LHCN-M2 (cell line): ENCODE measurements around the gene ACAD8. TPM values are rescaled to one million over a fixed set of nuclear protein-coding genes. Genes with fewer than 3 reads are reported as not detected.
"Not testable (repeated sequence)": the region's sequence is repeated elsewhere in the genome, so short reads cannot be mapped to it uniquely, and the experiment has no call there.

Source experiments
- DNase-seq: peaks from one replicate; pipeline ENCODE4 v3.0.0-alpha.2; 2012; ENCODE audit warnings: low read depth
- total RNA-seq: library from RNA; depleted of rRNA; stranded (reverse); fragments of >200 nt; gene quantifications from 2 replicates; pipeline ENCODE4 v1.2.3, GENCODE V29; 2014

The ACAD8 gene
- total RNA-seq, 1 experiment from 2014 or later = 23.4 TPM

DNA sequence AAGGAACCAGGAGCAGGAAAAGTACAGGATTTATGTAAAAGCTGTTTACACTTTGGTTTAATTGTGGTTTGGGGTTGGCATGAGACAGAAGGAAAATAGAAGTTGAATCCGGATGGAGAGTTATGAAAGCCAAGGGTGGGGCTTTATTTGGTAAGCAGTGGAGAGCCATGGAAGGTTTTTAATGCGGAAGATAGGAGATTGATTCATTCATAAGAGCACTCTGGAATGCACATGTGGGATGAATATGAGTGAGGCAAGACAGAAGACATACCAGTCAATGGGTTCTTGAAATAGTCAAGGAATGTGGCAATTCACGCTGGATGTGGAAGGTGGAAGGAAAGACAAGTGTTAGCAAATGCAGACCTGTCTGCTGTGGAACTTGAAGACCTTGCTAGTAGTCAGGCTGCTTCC lies 13.5 kb downstream of the ACAD8 start:
- peak; percentile 85 for DNase-seq

DNA sequence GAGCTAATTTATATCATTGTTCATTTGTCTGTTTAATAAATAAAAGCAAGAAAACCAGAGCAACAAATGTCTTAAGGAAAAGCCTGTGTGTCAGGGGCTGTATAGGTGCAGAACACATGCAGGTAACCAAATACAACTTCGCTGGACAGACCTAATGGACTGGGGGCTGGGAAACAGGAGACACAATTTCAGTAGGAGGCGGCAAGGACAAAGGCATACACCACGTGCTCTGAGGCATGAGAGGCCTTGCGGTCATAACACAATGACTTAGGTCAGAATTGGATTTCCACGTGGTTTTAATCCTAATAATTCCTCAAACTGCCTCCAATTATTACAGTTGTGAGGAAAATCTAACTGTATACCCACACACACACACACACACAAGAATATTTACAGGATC lies 14.1 kb downstream of the ACAD8 start:
- DNase-seq = no peak

DNA sequence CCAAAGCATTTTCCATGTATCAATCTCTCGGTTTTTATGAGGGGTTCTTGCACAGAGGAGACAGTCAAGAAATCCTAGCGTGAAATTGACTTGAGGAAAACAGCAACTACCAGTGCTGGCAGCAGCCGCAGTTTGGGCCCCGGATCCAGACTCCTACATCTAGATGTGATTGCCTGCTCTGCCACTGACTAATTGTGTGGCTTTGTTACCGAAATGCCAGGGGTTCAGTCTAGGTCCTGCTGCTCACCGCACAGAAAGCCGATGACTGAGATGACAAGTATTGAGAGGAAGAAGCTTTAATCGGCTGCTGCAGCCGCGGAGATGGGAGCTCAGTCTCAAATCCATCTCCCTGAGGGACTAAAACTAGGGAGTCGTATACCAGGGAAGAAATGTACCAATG lies 14.6 kb downstream of the ACAD8 start:
- no peak for DNase-seq

DNA sequence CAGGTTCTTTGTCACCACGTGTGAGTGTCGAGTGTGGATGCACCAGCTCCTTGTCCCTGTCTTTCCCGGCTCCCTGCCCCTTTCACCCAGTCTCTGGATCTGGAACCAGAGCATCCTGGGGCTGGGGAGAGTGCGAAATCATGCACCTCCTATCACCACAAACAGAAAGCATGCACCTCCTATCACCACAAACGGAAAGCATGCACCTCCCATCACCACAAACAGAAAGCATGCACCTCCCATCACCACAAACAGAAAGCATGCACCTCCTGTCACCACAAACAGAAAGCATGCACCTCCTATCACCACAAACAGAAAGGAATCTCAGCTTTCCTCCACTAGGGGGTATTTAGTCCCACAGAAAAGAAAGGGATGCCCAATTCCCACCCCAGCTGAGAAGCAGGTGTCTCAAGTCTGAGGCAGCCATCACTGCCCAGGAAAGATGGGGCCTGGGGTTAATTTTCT lies 16.9 kb downstream of the ACAD8 start:
- DNase-seq = peak; percentile 33

DNA sequence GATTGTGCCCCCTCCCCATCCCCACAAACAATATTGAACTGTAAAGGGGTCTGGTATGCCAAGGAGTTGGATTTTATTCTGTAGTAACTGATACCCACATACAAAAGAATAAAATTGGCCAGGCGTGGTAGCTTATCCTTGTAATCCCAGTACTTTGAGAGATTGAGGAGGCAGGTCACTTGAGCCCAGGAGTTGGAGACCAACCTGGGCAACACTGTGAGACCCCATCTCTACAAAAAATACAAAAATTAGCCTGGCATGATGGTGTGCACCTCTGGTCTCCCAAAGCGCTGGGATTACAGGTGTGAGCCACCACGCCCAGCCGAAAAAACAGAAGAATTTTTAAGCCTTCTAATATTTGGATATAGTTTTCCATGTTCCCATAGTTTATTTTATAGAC lies 18.6 kb downstream of the ACAD8 start:
- DNase-seq = no peak

DNA sequence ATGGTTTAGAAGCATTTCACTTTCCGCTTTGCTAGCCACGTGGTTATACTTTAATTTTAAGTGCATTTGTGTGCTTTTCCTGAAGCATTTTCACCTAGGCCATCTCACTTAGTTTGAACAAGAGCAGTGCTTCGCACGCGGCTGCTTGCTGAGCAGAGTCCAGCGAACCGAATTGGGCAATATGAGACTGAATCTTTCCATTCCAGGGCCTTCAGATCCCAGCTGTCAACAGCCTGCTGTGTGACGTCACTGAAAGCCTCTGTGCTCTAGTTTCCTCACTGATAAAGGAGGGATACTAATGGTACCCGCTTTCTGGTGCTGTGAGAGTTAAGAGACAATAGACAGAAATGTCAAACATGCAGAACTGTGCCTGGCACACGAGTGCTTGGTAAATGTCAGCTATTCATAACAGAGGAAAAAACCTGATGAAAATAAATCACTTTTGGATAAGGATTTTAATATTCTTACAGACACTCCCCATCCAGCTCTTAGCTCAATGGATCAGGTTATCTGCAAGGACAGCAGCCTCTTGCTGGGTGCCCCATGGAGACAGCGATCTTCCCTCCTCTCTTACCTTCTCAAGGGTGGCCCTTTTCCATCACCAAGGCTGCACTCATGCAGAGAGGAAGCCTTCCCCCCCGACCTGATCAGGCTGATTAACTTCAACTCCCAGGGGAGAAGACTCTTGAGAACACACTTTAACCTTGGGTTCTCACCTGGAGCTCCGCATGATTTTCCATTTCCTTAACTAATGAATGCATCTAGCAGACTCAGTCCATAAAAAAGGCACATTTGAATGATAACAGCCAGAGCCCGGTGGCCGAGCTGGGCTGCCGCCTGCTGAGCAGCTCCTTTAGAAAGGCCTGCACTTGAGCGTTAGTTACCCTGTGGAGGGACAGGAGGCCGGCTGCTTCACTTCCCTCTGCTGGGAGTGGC lies 19.3 kb downstream of the ACAD8 start:
- DNase-seq = peak; percentile 29

DNA sequence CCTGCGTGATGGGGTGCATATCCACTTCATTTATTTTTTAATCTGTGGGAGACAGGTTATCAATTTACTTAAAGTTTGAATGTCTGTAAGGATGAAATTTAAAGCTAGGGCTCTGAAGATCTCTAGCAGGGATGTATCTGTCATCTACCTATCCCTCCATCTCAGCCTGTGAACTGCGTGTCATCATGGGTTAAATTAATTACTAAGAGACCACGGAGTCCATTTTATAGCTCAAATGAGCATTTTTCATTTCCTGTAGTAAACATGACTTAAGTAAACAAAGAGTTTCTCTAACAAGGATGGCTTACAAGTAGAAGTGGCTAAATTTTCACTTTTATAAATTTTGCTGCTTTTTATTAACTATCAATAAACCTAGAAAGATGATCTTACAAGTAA lies 19.9 kb downstream of the ACAD8 start:
- DNase-seq = no peak

DNA sequence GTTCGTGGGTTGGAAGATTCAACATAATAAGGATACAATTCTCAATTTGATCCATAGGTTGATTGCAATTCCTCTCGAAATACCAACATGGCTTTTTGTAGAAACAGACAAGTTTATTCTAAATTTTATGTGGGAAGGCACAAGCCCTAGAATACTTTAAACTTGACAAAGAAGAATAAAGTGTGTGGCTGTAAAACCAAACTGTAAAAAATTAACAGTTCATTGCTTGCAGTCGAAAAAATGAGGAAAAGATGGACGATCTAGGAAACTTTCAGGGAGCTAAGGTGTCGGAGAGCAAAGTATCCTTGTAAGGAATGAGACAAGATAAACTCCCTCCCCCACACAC lies 21.8 kb downstream of the ACAD8 start:
- no peak for DNase-seq

DNA sequence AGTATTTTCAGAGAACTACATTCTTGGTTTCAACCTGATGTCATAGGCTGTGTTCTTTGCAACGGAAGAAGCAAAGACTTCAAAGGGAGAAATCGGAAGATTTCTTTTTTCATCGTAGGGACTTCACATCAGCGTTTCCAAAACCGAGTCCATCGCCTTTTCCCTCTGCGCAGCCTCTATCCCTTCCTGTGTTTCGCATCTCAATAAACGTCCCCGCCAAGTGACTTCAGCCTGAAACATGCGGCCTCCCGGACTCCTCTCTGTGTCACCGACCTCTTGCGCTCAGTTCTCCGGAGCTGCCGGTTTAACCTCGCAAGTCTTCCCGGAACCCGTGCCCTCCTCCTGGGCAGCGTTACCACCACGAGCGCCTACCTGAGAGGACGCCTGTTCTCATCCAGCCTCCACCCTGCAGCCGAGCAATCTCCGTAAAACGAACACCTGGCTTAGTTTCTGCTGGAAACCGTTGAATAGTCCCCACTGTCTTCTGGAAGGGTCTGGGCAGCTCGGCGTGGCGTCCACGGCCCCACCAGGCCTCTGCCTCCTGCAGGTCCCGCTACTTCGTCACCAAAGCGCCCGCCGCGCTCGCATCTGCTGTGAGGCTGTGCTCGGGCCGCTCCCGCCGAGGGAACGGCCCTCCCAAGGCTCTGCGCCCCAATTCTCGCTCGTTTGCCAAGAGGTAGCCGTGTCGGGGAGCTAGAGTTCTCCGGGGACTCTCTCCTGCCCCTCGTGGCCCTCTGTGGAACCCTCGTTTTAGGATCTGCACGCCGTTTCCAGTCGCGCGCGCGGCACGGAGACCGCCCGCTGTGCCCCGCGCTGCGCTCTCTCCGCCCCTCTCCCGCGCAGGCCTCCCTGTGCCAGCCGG lies 22.4 kb downstream of the ACAD8 start, which contains the start of gene GLB1L3:
Gene GLB1L3, plus strand, starts transcription at position 846 of the 862 bp plus-strand sequence. CDS start 362 bp downstream, outside the sequence.
- DNase-seq = peak; percentile 12

DNA sequence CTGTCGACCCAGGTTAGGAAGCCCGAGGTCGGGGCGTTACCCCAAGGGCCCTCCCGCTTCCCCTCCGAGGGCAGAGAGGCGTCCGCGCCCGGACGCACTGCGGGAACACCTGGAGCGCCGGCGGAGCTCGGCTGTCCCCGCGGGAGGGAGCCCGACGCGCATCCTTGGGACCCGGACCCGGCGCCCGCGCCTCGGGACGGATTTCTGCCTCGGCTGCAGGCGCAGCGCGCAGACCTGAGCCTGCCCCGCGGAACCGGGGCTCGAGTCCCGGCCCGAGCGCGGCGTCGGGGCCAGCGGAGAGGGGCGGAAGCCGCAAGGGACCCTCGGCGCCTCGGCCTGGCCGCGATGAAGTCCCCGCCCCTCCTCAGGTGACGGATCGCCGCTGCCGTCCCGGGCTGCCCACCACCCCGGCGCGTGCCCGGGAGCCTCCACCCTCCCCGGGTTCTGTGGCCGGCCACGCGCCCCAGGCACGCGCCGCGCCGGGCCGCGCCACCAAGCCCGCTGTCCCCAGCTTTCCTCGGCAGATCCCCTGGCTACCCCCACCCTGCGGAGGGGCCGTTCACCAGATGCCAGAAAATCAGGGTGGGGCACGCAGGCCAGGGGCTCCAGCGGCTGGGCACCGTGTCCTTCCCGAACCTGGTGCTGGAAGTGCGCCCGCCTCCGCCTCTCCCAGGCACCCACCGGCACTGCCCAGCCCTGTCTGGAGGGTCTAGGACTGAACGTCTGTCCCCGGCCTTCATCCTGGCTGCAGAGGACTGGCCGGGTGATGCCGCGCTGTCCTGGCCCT lies 23.2 kb downstream of the ACAD8 start:
- DNase-seq = no peak

DNA sequence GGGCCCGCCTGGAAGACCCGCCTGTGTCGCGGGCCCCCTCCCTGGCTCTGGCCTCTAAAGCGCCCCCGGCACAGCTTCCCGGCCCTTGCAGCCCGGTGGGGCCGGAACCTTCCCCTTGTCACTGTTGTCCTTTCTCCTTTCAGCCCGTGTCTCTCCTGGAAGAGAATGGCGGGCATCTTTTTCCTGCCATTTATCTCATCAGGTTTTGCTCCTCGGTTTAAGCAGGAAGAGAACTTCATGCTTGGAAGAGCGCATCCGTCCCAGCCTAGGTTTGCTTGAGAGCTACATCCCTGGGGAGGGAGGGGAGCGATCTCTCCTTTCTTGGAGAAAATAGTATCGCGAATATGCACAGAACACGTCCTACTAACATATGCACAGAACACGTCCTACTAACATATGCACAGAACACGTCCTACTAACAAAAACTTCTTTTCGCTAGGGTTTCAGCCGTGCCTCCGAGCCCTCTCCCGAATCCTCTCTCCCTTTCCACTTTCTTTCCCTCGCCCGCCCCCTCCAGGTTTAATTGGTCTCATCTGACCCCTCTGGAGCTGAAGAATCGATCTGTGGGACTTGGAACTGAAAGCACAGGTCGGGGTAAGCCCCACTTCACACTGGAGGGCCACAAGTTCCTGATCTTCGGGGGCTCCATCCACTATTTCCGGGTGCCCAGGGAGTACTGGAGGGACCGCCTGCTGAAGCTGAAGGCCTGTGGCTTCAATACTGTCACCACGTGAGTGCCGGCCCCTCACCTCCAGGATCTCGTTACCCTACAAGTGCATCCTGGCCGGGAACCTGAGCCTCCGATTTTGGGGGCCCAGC lies 24.0 kb downstream of the ACAD8 start:
- DNase-seq = no peak

DNA sequence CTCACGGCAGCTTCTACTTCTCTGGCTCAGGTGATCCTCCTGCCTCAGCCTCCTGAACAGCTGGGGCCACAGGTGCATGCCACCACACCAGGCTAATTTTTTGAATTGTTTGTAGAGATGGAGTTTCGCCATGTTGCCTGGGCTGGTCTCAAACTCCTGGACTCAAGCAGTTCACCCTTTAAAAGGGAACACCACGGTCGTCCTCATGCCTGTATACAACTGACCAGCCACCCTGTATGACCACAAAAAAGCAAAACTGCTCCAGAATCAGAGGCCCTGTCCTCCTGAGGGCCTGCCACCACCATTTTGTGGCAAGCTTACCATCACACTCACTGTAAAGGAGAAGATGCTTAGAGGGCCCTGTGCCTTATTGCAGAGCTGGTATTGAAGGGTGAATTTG lies 25.0 kb downstream of the ACAD8 start:
- no peak for DNase-seq

DNA sequence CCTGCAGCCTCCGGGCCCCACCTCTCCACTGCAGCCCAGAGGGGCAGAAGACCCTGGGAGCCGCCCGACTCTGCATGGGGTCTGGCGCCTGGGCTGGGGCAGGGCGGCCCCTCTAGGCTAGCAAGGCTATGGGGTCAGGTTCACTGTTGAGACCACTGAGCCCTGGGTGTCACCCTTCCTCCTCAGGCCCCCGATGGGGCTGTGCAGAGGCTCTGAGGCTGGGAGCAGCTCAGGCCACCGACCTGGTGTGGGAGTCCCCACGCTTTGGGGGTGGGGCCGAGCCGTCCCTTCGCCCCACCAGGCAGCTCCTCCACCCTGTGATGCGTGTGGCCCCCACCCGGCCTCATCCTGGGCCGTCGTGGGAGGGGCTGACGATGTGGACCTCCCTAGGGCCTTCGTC lies 28.3 kb downstream of the ACAD8 start:
- not testable (repeated sequence) for DNase-seq

DNA sequence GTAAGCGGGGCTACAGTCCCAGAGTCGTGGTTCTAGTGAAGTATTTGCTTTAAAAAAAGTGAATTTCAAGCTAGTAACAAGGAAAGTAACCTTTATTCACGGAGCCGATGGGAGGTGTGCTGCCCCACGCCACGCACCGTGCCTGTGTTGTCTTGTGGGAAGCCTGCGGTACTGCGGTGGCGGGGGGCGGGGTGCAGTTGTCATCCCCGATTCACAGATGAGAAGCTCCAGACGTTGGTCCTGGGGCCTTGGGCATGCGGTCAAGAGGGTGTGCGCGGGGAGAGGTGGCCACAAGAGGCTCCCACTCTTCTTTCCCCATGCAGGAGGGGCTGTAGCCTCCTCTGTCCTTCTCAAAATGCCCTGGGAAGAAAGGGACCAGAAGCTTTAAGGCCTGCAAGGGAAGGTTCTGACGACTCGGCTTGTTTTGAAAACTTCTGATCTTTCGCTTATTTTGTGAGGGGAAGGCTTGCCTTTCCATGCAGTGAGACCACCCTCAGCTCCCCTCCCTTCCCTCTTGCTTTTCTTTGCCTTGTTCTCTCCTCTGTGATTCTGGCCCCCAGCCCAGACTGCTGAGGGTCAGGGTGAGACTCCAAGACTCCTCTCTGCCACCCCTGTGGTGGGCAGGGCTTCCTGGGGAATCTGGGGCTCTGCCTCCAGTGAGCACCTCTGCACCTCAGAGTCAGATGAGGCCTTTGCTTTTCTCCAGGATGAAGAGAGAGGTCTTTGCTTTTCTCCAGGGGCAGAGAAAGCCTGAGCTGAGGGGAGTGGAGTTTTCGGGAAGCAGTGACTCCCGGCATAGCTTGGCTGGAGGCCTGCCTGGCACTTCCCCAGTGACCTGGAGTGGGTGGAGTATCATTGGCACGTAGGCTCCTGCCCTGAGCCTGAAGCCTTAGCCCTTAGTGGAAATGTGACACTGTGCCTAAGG lies 29.0 kb downstream of the ACAD8 start:
- no peak for DNase-seq

DNA sequence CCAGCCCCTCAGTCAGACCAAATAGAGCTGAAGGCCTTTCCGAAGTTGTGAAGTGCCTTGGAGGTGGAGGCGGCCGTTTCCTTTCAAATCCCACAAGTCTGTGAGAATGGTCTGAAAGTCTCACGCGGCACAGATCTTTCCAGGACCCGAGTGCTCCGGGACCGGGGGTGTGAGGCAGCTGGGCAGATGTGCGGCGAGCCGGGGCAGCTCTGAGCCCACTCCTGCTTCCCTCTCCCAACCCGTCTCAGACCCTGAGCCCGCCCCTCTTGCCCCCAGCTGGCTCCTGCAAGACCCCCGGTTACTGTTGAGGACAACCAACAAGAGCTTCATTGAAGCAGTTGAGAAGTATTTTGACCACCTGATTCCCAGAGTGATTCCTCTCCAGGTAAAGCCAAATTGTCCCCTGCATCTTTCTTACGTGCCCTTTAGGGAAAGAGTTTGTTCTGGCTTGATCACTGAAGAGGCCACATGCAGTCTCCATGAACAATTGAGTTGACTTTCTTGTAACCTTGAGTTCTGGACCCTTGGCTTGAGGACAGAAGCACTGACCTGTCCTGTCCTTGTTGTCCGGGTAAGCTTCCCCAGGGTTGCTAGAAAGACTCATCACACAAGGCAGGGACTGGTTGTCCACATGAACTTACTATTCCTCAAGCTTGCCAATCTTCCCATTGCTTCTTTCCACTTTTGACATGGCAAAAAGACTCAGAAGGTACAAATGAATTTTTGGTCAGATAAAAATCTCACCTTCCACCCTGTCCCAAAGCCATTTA lies 30.3 kb downstream of the ACAD8 start:
- DNase-seq = no peak

DNA sequence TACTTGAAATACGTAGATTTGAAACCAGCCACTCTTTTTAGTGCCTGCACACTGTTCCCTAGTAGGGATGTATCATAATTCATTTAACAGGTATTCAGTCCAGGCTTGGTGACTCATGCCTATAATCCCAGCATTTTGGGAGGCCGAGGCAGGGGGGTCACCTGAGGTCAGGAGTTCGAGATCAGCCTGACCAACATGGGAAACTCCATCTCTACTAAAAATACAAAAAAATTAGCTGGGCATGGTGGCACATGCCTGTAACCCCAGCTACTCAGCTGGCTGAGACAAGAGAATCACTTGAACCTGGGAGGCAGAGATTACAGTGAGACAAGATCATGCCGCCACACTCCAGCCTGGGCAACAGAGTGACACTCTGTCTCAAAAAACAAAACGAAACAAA lies 31.0 kb downstream of the ACAD8 start:
- DNase-seq = not testable (repeated sequence)

DNA sequence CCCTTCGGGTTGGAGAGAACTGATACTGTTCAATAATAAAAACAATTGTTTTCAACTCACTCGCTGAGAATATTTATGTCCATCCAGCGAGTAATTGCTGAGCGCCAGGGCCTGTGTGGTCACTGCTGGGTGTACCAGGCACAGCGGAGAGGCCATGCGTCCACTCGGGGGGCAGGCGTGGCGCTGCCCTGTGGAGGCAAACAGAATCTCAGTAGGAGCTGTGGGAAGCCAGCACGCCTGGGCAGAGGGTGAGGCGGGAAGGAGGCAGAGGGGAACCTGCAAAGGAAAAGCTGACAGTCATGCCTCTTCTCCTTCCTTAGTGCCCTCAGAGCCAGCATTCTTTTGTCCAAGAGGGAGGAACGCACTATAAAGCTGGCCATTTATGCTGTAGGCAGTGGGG lies 34.2 kb downstream of the ACAD8 start:
- DNase-seq = no peak

DNA sequence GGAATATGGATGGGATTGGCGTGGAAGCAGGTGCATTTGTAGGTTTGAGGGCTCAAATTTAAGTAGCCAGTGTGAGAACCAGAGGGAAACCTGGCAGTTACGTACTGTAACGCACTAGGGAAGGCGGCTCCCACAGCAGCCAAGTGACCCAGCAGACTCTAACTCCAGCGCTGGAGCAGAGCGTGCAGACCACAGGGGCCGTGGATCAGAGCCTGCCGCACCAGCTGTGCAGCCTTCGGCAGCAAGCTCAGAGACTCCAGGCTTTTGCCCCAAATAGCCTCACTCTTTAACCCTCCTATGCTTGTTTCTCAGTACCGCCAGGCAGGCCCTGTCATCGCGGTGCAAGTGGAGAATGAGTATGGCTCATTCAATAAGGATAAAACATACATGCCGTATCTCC lies 35.1 kb downstream of the ACAD8 start:
- no peak for DNase-seq

DNA sequence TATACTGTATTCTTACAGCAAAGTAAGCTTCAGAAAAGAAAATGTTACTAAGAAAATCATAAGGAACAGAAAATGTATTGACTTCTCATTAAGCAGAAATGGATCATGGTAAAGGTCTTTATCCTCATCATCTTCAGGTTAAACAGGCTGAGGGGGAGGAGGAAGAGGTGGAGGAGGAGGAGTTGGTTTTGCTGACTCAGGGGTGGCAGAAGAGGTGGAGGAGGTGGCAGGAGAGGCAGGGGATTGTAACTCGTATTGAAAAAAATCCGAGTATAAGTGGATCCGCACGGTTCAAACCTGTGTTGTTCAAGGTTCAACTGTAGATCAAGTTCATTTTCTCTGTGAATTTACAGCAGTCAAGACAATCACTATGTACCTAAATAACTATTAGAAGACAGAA lies 35.8 kb downstream of the ACAD8 start:
- no peak for DNase-seq
